ENCODE results near the gene PLCH2. TPM values are rescaled to one million over a fixed set of nuclear protein-coding genes. Genes with fewer than 3 reads are reported as not detected.
A peak's percentile ranks its signal among the peaks of the same experiment; 100 is the strongest.

PLCH2 gene
- total and polyA plus RNA-seq, 2 of the 13 experiments (the other 11 are each of a cell fraction or from before 2014, with no cell fraction given): 0.15 to 0.67 TPM

DNA sequence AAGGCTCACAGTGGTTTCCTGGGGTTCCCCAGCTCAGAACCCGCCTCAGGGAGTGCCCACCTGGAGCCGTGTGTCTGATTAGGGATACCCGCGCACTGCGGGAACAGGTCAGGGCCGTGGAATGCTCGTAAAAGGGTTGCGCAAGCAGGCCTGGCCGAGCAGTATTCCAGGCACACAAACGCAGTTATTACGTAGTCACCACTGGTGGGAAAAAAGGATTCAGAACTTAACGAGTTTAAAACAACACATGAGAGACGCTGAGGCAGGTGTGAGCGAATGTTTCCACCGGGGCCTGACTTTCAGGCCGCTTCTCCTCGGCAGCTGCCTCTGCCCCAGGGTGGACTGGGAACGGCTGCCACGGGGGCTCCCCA lies 18.2 kb downstream of the PLCH2 start (continued):
- peak; percentile 16; the same call in 1 of the 2 replicates for TF ChIP-seq HDAC1 (CRISPR knock-in tag; IDR thresholded peaks at IDR 0.05)
- peak; percentile 47 for TF ChIP-seq TEAD3 (CRISPR knock-in tag; optimal IDR thresholded peaks at IDR 0.05; ENCODE audit: borderline replicate concordance)
- peak; percentile 96 for TF ChIP-seq CEBPB (IDR thresholded peaks at IDR 0.05; ENCODE audit: borderline replicate concordance, low read depth, low read length)
- peak; percentile 20 for TF ChIP-seq HNRNPLL (IDR thresholded peaks at IDR 0.05; ENCODE audit: low read depth, low read length, poor library complexity, severe bottlenecking)
- TF ChIP-seq CEBPG (CRISPR knock-in tag; IDR thresholded peaks at IDR 0.05): peak; percentile 90
- no peak for TF ChIP-seq CREB1 (IDR thresholded peaks at IDR 0.05)
- TF ChIP-seq CREB1 (CRISPR knock-in tag; IDR thresholded peaks at IDR 0.05): peak; percentile 41; the same call in 1 of the 2 replicates

GRCh38 chr1:2495026-2495425 lies 18.9 kb downstream of the PLCH2 start:
- H2AFZ ChIP-seq (ENCODE audit: low read length): no peak overlapping the region
- POLR2A ChIA-PET: no interaction called here
- ATAC-seq: no peak
- intact Hi-C loops (cut with micrococcal nuclease; ENCODE audit: unreplicated experiment) (no loop called here), in situ Hi-C loops (cut with HindIII; ENCODE audit: extremely low pct_ligation_motif_present, low pct_unique_long_range_greater_than_20kb) (no loop called here)
- peaks cover 39 to 75% of the 10 kb centered on the region in 2 experiments for H3K27me3 ChIP-seq (ENCODE audit: control insufficient read depth in 1 of 2, insufficient read depth in 2 of 2, low read length in 2 of 2)
- H4K20me1 ChIP-seq (ENCODE audit: insufficient read depth, low read length): no peaks in the 10 kb centered on the region
- H3K4me3 ChIP-seq (replicated peaks in 1 of 3; ENCODE audit: insufficient read depth in 1 of 3, low read depth in 2 of 3, low read length in 3 of 3): no peak overlapping the region
- no peak overlapping the region for H3K4me2 ChIP-seq (ENCODE audit: low read depth, low read length)
- no peak overlapping the region for H3K27ac ChIP-seq (ENCODE audit: extremely low read length, insufficient read depth, low read length)
- no peak for DNase-seq (ENCODE audit: low spot score)
- no peak overlapping the region for H3K9ac ChIP-seq (ENCODE audit: insufficient read depth, low read depth, low read length)
- no peaks in the 10 kb centered on the region for H3K79me2 ChIP-seq (ENCODE audit: insufficient read depth, low read length)
- H3K9me3 ChIP-seq (ENCODE audit: low read length): no peaks in the 10 kb centered on the region
- WGBS (ENCODE audit: low lambda C conversion rate): 40% methylated on average over 1 of the region's 12 CpGs
- H3K4me1 ChIP-seq (ENCODE audit: insufficient read depth, low read length): peaks cover 32% of the 10 kb centered on the region
- no peaks in the 10 kb centered on the region for H3K36me3 ChIP-seq (replicated peaks in 1 of 2; ENCODE audit: control insufficient read depth in 1 of 2, insufficient read depth in 2 of 2, low read length in 2 of 2)
- BruUV-seq (replicated peaks): no TSS peak
- CTCF ChIA-PET (ENCODE audit: low intra/inter-chr PET ratio, low total read pairs): no interaction called here
- no peak for FAIRE-seq
- TF ChIP-seq ZNF253 (CRISPR knock-in tag; IDR thresholded peaks at IDR 0.05; ENCODE audit: borderline replicate concordance): no peak
- no peak for TF ChIP-seq ZSCAN20 (CRISPR knock-in tag; IDR thresholded peaks at IDR 0.05; ENCODE audit: borderline replicate concordance)
- no peak for TF ChIP-seq SRSF4 (IDR thresholded peaks at IDR 0.05; ENCODE audit: low read depth, low read length, poor library complexity, severe bottlenecking)
- TF ChIP-seq PPARG (CRISPR knock-in tag; conservative IDR thresholded peaks at IDR 0.05): no peak
- TF ChIP-seq, protein P1, sequence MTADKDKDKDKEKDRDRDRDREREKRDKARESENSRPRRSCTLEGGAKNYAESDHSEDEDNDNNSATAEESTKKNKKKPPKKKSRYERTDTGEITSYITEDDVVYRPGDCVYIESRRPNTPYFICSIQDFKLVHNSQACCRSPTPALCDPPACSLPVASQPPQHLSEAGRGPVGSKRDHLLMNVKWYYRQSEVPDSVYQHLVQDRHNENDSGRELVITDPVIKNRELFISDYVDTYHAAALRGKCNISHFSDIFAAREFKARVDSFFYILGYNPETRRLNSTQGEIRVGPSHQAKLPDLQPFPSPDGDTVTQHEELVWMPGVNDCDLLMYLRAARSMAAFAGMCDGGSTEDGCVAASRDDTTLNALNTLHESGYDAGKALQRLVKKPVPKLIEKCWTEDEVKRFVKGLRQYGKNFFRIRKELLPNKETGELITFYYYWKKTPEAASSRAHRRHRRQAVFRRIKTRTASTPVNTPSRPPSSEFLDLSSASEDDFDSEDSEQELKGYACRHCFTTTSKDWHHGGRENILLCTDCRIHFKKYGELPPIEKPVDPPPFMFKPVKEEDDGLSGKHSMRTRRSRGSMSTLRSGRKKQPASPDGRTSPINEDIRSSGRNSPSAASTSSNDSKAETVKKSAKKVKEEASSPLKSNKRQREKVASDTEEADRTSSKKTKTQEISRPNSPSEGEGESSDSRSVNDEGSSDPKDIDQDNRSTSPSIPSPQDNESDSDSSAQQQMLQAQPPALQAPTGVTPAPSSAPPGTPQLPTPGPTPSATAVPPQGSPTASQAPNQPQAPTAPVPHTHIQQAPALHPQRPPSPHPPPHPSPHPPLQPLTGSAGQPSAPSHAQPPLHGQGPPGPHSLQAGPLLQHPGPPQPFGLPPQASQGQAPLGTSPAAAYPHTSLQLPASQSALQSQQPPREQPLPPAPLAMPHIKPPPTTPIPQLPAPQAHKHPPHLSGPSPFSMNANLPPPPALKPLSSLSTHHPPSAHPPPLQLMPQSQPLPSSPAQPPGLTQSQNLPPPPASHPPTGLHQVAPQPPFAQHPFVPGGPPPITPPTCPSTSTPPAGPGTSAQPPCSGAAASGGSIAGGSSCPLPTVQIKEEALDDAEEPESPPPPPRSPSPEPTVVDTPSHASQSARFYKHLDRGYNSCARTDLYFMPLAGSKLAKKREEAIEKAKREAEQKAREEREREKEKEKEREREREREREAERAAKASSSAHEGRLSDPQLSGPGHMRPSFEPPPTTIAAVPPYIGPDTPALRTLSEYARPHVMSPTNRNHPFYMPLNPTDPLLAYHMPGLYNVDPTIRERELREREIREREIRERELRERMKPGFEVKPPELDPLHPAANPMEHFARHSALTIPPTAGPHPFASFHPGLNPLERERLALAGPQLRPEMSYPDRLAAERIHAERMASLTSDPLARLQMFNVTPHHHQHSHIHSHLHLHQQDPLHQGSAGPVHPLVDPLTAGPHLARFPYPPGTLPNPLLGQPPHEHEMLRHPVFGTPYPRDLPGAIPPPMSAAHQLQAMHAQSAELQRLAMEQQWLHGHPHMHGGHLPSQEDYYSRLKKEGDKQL (CRISPR knock-in tag; IDR thresholded peaks at IDR 0.05; ENCODE audit: low read depth): no peak
- TF ChIP-seq BRCA1 (CRISPR knock-in tag; IDR thresholded peaks at IDR 0.05): no peak
- TF ChIP-seq MAFF (IDR thresholded peaks at IDR 0.05; ENCODE audit: low read depth, low read length): no peak
- TF ChIP-seq TCF7 (IDR thresholded peaks at IDR 0.05; ENCODE audit: low read depth): no peak
- TF ChIP-seq CTCF (CRISPR knock-in tag; IDR thresholded peaks at IDR 0.05): no peak

Data from HepG2 (cell line).